Pancreas (tissue), 10 donors: ENCODE results near the gene NEB. TPM values are rescaled to one million over a fixed set of nuclear protein-coding genes. Genes with fewer than 3 reads are reported as not detected.
"Not testable (repeated sequence)": the region's sequence is repeated elsewhere in the genome, so short reads cannot be mapped to it uniquely, and the experiment has no call there.

ENCODE experiments used
- ATAC-seq, 4 donors: fragments of 200-7000 bp; cut with Tn5 transposase; one replicate each; pipeline versions ENCODE4 v1.8.0 to v1.9.1; 2020; ENCODE audit warnings: mild to moderate bottlenecking in 4 of 4, moderate library complexity in 4 of 4
- DNase-seq, 6 donors: peaks; one replicate each; pipeline ENCODE4 v3.0.0-alpha.2; 2020
- FAIRE-seq: peaks from 2 replicates; lab custom pipeline; 2012; peaks lifted over from hg19 to GRCh38; lab: Jason Lieb, UNC
- H3K27ac ChIP-seq, 4 donors: fragments of 200-600 bp; sonication (generic); 1 replicate in 3 of 4; 2 replicates in 1 of 4; pipeline versions ENCODE4 v1.5.0 to v1.8.0; 2020
- H3K27me3 ChIP-seq, 4 donors: fragments of 200-600 bp; one replicate each; pipeline ENCODE4 v1.8.0; 2021
- H3K36me3 ChIP-seq, 3 donors: fragments of 200-600 bp; sonication (generic) in 1 of 3; one replicate each; pipeline versions ENCODE4 v1.5.0 to v1.8.0; 2020 to 2021
- H3K4me1 ChIP-seq, 3 donors: fragments of 200-600 bp; one replicate each; pipeline ENCODE4 v1.8.0; 2021
- H3K4me3 ChIP-seq, 4 donors: fragments of 200-600 bp; sonication (generic) in 2 of 4; one replicate each; pipeline versions ENCODE4 v1.5.0 to v1.8.0; 2020 to 2021
- H3K9me3 ChIP-seq, 4 donors: fragments of 200-600 bp; one replicate each; pipeline ENCODE4 v1.8.0; 2021
- WGBS, 2 donors: extraction: QIAGEN DNeasy Blood & Tissue Kit; methylation state at CpG; one replicate each; pipeline ENCODE4 v1.1.7; 2013; 5-methylcytosine and 5-hydroxymethylcytosine counted together
- intact Hi-C, 3 donors: fragments of 100-400 bp; cut with DNase I; formaldehyde crosslinking; loops; one replicate each; pipeline versions ENCODE4 v1.11.1 to v1.14.2; 2022
- polyA plus RNA-seq, 2 donors: library from polyadenylated mRNA; stranded (reverse); fragments of 200-250 nt; gene quantifications; one replicate each; pipeline ENCODE4 v1.2.3, GENCODE V29; 2013
- total RNA-seq, 6 donors: library from RNA; stranded (reverse); fragmentation: NEBNext Ultra II Directional in 4 of 6; extraction: Animal tissue kit (Norgen Biotek cat#: 25700) in 4 of 6; gene quantifications; one replicate each; pipeline versions ENCODE4 v1.2.1 to v1.2.4, GENCODE V29; 2021 to 2023
- TF ChIP-seq, protein P1 (sequence below), 4 donors: fragments of 200-600 bp; sonication (generic) in 3 of 4; IDR thresholded peaks; one replicate each; pipeline versions ENCODE4 v1.5.0 to v1.8.0; 2021; ENCODE audit warnings: antibody characterized with exemption in 4 of 4
- donor health status: healthy with polysubstance abuse.
- donor health status: DM: no; HTN: no; CAD: no; lungs with moderate emphysema.
- donor health status: DM: no; HTN: no; CAD: no.
- donor health status: control.
- donor health status: control.
- donor health status: Bipolar disorder and iron deficiency.
- donor health status: DM: yes; HTN: yes; CAD: no.
- donor health status: DM: no; HTN: no; CAD: no.
- donor health status: DM: no; HTN: no; CAD: no.
- donor health status: DM: yes; HTN: yes; CAD: no.

Gene NEB
- total and polyA plus RNA-seq, 8 donors = 0.58 to 2.5 (median 0.80) TPM

GRCh38 chr2:151562398-151562797, 171.9 kb downstream of the NEB start:
- Histone ChIP-seq H3K4me3 (no peak overlapping the region), H3K36me3 (no peaks in the 10 kb centered on the region), H3K27ac (no peak overlapping the region), H3K27me3 (no peaks in the 10 kb centered on the region), H3K9me3 (no peaks in the 10 kb centered on the region), H3K4me1 (no peaks in the 10 kb centered on the region)
- ATAC-seq = no peak
- no peak for FAIRE-seq
- TF ChIP-seq, protein P1, sequence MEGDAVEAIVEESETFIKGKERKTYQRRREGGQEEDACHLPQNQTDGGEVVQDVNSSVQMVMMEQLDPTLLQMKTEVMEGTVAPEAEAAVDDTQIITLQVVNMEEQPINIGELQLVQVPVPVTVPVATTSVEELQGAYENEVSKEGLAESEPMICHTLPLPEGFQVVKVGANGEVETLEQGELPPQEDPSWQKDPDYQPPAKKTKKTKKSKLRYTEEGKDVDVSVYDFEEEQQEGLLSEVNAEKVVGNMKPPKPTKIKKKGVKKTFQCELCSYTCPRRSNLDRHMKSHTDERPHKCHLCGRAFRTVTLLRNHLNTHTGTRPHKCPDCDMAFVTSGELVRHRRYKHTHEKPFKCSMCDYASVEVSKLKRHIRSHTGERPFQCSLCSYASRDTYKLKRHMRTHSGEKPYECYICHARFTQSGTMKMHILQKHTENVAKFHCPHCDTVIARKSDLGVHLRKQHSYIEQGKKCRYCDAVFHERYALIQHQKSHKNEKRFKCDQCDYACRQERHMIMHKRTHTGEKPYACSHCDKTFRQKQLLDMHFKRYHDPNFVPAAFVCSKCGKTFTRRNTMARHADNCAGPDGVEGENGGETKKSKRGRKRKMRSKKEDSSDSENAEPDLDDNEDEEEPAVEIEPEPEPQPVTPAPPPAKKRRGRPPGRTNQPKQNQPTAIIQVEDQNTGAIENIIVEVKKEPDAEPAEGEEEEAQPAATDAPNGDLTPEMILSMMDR (IDR thresholded peaks at IDR 0.05) = no peak
- WGBS, 2 donors = 93 to 99% methylated on average over 8 of the region's 8 CpGs
- intact Hi-C loops = no loop called here
- DNase-seq = no peak

DNA sequence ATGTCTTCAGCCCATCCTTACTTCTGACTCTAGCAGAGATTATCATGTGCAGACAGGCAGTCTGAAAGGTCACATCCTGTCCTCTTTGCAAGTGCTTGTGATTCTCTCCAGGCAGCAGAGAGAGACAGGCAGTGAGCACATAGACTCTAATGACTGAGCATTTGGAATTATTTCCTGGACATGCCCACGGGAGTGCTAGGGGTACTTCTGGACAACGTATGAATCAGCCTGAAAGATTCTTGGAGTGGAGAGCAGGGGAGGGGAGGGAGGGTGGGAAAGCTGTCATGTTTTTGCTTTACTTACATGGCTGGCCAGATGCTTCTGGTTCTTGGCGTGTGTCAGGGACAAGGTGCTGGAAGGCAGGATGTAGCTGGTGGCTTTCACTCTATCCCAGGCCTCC, 174.0 kb downstream of the NEB start:
- Histone ChIP-seq H3K36me3 (no peaks in the 10 kb centered on the region), H3K4me3 (no peak overlapping the region), H3K4me1 (no peaks in the 10 kb centered on the region), H3K27ac (no peak overlapping the region), H3K9me3 (no peaks in the 10 kb centered on the region), H3K27me3 (no peaks in the 10 kb centered on the region)
- FAIRE-seq (no peak), DNase-seq (no peak), ATAC-seq (peak in 2 of 4 donors; percentile 59 to 60)
- intact Hi-C loops = no loop called here
- TF ChIP-seq, protein P1 (IDR thresholded peaks at IDR 0.05) = no peak
- whole genome bisulfite sequencing, 2 donors = 17 to 19% methylated on average over 3 of the region's 3 CpGs

GRCh38 chr2:151559431-151559830, 174.8 kb downstream of the NEB start:
- DNase-seq, H3K36me3 ChIP-seq, intact Hi-C loops, H3K27ac ChIP-seq, H3K4me1 ChIP-seq, H3K4me3 ChIP-seq, ATAC-seq, H3K27me3 ChIP-seq, FAIRE-seq, H3K9me3 ChIP-seq: not testable (repeated sequence)
- whole genome bisulfite sequencing, 2 donors = 80 to 84% methylated on average over 2 of the region's 2 CpGs

DNA sequence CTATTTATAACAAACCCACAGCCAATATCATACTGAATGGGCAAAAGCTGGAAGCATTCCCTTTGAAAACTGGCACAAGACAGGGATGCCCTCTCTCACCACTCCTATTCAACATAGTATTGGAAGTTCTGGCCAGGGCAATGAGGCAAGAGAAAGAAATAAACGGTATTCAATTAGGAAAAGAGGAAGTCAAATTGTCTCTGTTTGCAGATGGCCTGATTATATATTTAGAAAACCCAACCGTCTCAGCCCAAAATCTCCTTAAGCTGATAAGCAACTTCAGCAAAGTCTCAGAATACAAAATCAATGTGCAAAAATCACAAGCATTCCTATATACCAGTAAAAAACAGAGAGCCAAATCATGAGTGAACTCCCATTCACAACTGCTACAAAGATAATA, 176.4 kb downstream of the NEB start:
- DNase-seq, H3K9me3 ChIP-seq, H3K4me1 ChIP-seq, H3K36me3 ChIP-seq, H3K4me3 ChIP-seq, H3K27ac ChIP-seq, H3K27me3 ChIP-seq, FAIRE-seq, intact Hi-C loops, ATAC-seq: not testable (repeated sequence)
- 48 to 55% methylated on average over 2 of the region's 2 CpGs for WGBS, 2 donors

DNA sequence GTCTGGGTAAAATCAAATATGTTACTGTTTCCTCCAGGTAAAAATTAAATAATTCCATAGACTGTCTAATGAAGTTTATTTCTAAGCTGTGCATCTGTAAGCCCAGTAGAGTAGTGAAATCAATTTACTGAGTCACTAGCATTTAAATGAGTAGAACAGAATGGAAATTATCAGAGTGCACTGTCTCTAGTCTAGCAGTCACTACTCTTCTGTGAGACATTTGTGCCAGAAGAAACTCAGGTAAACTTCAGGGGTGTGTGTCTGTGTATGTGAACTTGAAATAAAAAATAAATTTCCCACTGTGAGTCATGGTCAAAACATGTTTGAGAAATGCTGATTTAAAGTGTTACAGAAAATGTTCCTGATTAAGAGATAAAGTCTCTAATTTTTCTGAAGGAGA, 178.2 kb downstream of the NEB start:
- no peak for ATAC-seq
- Histone ChIP-seq H3K27ac (no peak overlapping the region), H3K9me3 (no peaks in the 10 kb centered on the region), H3K4me1 (no peaks in the 10 kb centered on the region), H3K36me3 (no peaks in the 10 kb centered on the region), H3K27me3 (no peaks in the 10 kb centered on the region), H3K4me3 (no peak overlapping the region)
- no peak for DNase-seq
- intact Hi-C loops = no loop called here
- FAIRE-seq = no peak
- TF ChIP-seq, protein P1 (IDR thresholded peaks at IDR 0.05) = no peak

DNA sequence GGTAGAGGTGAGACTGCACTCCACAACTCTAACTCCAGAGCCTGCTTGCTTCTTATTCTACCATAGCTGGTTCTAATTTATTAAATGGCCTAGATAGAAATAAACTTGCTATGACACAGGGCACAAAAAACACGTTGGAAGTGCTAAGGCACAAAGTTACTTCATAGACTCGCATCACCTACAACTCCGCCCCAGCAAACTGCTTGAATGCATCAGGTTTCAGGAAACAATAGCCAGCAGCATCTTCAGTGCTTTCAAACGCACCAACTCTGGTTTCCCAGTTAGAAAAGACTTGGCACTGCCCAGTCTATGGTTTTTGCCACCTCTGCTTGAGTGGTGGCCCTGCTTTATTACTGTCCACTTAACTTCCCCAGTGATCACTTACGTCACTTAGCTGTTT, 182.0 kb downstream of the NEB start:
- TF ChIP-seq, protein P1 (IDR thresholded peaks at IDR 0.05) = no peak
- Histone ChIP-seq H3K36me3 (no peaks in the 10 kb centered on the region), H3K4me3 (no peak overlapping the region), H3K4me1 (no peaks in the 10 kb centered on the region), H3K9me3 (no peaks in the 10 kb centered on the region), H3K27ac (no peak overlapping the region), H3K27me3 (no peaks in the 10 kb centered on the region)
- intact Hi-C loops = no loop called here
- DNase-seq (no peak), ATAC-seq (no peak), FAIRE-seq (no peak)
- 74 to 75% methylated on average over 5 of the region's 5 CpGs for WGBS, 2 donors
